Measurements from ENCODE around the gene ZYX.

ZYX gene

GRCh38 chr7:143362131-143363015 lies 18.8 kb upstream of the ZYX start, which contains the start of gene FAM131B:
TSS of gene FAM131B (minus strand) at chr7:143362713. CDS start at chr7:143362603, 110 bp downstream.
- no peak for DNase-seq (ENCODE audit: low read depth in 2 of 3, low spot score in 1 of 3)

- DNase-seq (ENCODE audit: low read depth in 2 of 3, low spot score in 1 of 3): no peak
These were observed 17.9 kb upstream of the ZYX start for GRCh38 chr7:143363016-143363937.

GRCh38 chr7:143367972-143368371 lies 13.2 kb upstream of the ZYX start:
- no peak for DNase-seq (ENCODE audit: low read depth in 2 of 3, low spot score in 1 of 3)

GRCh38 chr7:143368387-143368786 lies 12.8 kb upstream of the ZYX start:
- DNase-seq (ENCODE audit: low read depth in 2 of 3, low spot score in 1 of 3): no peak

- no peak for DNase-seq (ENCODE audit: low read depth in 2 of 3, low spot score in 1 of 3)
These were observed 11.2 kb upstream of the ZYX start for GRCh38 chr7:143369678-143370651.

GRCh38 chr7:143372070-143372469 lies 9.1 kb upstream of the ZYX start:
- DNase-seq (ENCODE audit: low read depth in 2 of 3, low spot score in 1 of 3): peak; percentile 34 to 52 (median 46)

- no peak for DNase-seq (ENCODE audit: low read depth in 2 of 3, low spot score in 1 of 3)
These were observed 7.8 kb upstream of the ZYX start for GRCh38 chr7:143373255-143373794.

GRCh38 chr7:143374561-143374960 lies 6.6 kb upstream of the ZYX start:
- DNase-seq (ENCODE audit: low read depth in 2 of 3, low spot score in 1 of 3): no peak

- no peak for DNase-seq (ENCODE audit: low read depth in 2 of 3, low spot score in 1 of 3)
These were observed 5.7 kb upstream of the ZYX start for GRCh38 chr7:143375298-143376034.

GRCh38 chr7:143376396-143376795 lies 4.7 kb upstream of the ZYX start:
- DNase-seq (ENCODE audit: low read depth in 2 of 3, low spot score in 1 of 3): no peak

GRCh38 chr7:143379611-143380259 lies 1.4 kb upstream of the ZYX start:
- DNase-seq (ENCODE audit: low read depth in 2 of 3, low spot score in 1 of 3): no peak

- DNase-seq (ENCODE audit: low read depth in 2 of 3, low spot score in 1 of 3): peak; percentile 76 to 91 (median 79)
These were observed 892 bp upstream of the ZYX start for GRCh38 chr7:143380260-143380645.

GRCh38 chr7:143381427-143382125 lies 431 bp downstream of the ZYX start:
- DNase-seq (ENCODE audit: low read depth in 2 of 3, low spot score in 1 of 3): no peak

GRCh38 chr7:143382126-143382790 lies 1.1 kb downstream of the ZYX start:
- no peak for DNase-seq (ENCODE audit: low read depth in 2 of 3, low spot score in 1 of 3)

GRCh38 chr7:143382791-143383641 lies 1.9 kb downstream of the ZYX start:
- DNase-seq (ENCODE audit: low read depth in 2 of 3, low spot score in 1 of 3): no peak

- DNase-seq (ENCODE audit: low read depth in 2 of 3, low spot score in 1 of 3): no peak
These were observed 2.5 kb downstream of the ZYX start for GRCh38 chr7:143383642-143383957.

- DNase-seq (ENCODE audit: low read depth in 2 of 3, low spot score in 1 of 3): no peak
These were observed 3.0 kb downstream of the ZYX start for GRCh38 chr7:143384148-143384547.

All from stimulated activated CD4-positive, alpha-beta T cell treated with anti-CD3 and anti-CD28 coated beads, Interleukin-12 subunit alpha, Interleukin-12 subunit beta, amount 100 ng/mL, for 48 hours (primary cell).